HG03342 (cell line): ENCODE results near the gene CORO7.
"Not testable (repeated sequence)": the region's sequence is repeated elsewhere in the genome, so short reads cannot be mapped to it uniquely, and the experiment has no call there.

Experiments
- ATAC-seq: cut with Tn5 transposase; IDR thresholded peaks from one replicate; pipeline ENCODE4 v1.9.1; 2021; ENCODE audit warnings: mild to moderate bottlenecking, moderate library complexity; ENCODE audit not compliant: unreplicated experiment

Gene CORO7

GRCh38 chr16:4403133-4403949 is 13.1 kb downstream of the CORO7 start:
- no peak for ATAC-seq

- ATAC-seq = no peak
These were observed 13.8 kb downstream of the CORO7 start for GRCh38 chr16:4402439-4403132.

GRCh38 chr16:4401510-4401909 is 14.9 kb downstream of the CORO7 start:
- ATAC-seq = no peak

GRCh38 chr16:4401094-4401501 is 15.3 kb downstream of the CORO7 start:
- ATAC-seq = no peak

GRCh38 chr16:4399001-4399730 is 17.2 kb downstream of the CORO7 start:
- no peak for ATAC-seq

- no peak for ATAC-seq
These were observed 21.2 kb downstream of the CORO7 start for GRCh38 chr16:4395055-4395726.

GRCh38 chr16:4393850-4394249 is 22.5 kb downstream of the CORO7 start:
- ATAC-seq = not testable (repeated sequence)

GRCh38 chr16:4393240-4393600 is 23.2 kb downstream of the CORO7 start:
- no peak for ATAC-seq

GRCh38 chr16:4392382-4393239 is 23.8 kb downstream of the CORO7 start:
- no peak for ATAC-seq

GRCh38 chr16:4391631-4392381 is 24.6 kb downstream of the CORO7 start:
- no peak for ATAC-seq

- no peak for ATAC-seq
These were observed 25.8 kb downstream of the CORO7 start for GRCh38 chr16:4390266-4391260.

- ATAC-seq = no peak
These were observed 27.1 kb downstream of the CORO7 start for GRCh38 chr16:4389051-4389955.

GRCh38 chr16:4388271-4389021 is 27.9 kb downstream of the CORO7 start:
- no peak for ATAC-seq

- no peak for ATAC-seq
These were observed 28.6 kb downstream of the CORO7 start for GRCh38 chr16:4387781-4388180.

- no peak for ATAC-seq
These were observed 29.3 kb downstream of the CORO7 start for GRCh38 chr16:4386951-4387565.

GRCh38 chr16:4386451-4386805 is 30.0 kb downstream of the CORO7 start:
- no peak for ATAC-seq
